ENCODE measurements around the gene CTDSPL2.
"Not testable (repeated sequence)": the region's sequence is repeated elsewhere in the genome, so short reads cannot be mapped to it uniquely, and the experiment has no call there.

Gene CTDSPL2

GRCh38 chr15:44427756-44428724, 611 bp downstream of the CTDSPL2 start:
- TF ChIP-seq Cebpa-rat (IDR thresholded peaks at IDR 0.05) = no peak

GRCh38 chr15:44435893-44436667, 8.7 kb downstream of the CTDSPL2 start:
- peaks cover 19 to 92% (median 76%) of the 10 kb centered on the region in 11 experiments; a peak in 21 of 22 replicates for H3K36me3 ChIP-seq
- no peak overlapping the region for H3K9ac ChIP-seq
- peaks cover 0 to 34% (median 0%) of the 10 kb centered on the region in 10 experiments; a peak in 6 of 20 replicates for H3K4me1 ChIP-seq
- peaks cover 0 to 31% (median 5%) of the 10 kb centered on the region in 11 experiments; a peak in 11 of 22 replicates for H3K9me3 ChIP-seq (replicated peaks in 1 of 11)
- H3K27ac ChIP-seq = no peak overlapping the region
- TF ChIP-seq Cebpa-rat (IDR thresholded peaks at IDR 0.05) = no peak
- H3K27me3 ChIP-seq = no peaks in the 10 kb centered on the region
- H3K4me2 ChIP-seq = peak overlapping the region in 2 of 11 experiments; percentile 7 to 44; a peak in 1 of 22 replicates
- peaks cover 50 to 100% (median 98%) of the 10 kb centered on the region in 11 experiments; a peak in 20 of 22 replicates for H4K20me1 ChIP-seq
- H3K4me3 ChIP-seq = no peak overlapping the region

More at GRCh38 chr15:44427756-44428724, 611 bp downstream of the CTDSPL2 start:
- peaks cover 34 to 56% (median 49%) of the 10 kb centered on the region in 11 experiments; a peak in 20 of 22 replicates for H4K20me1 ChIP-seq
- peak overlapping the region; percentile 91 to 98 (median 94) for H3K27ac ChIP-seq
- H3K9me3 ChIP-seq (replicated peaks in 1 of 11) = 0 out of 22 replicates have a peak, but pooled peaks cover 0 to 5% (median 0%) of the 10 kb centered on the region in 11 experiments
- peak overlapping the region; percentile 90 to 97 (median 95) for H3K9ac ChIP-seq
- H3K27me3 ChIP-seq = no peaks in the 10 kb centered on the region
- H3K36me3 ChIP-seq = peaks cover 3 to 34% (median 23%) of the 10 kb centered on the region in 11 experiments; a peak in 21 of 22 replicates
- peaks cover 20 to 37% (median 32%) of the 10 kb centered on the region in 10 experiments for H3K4me1 ChIP-seq
- peak overlapping the region; percentile 77 to 98 (median 86) for H3K4me2 ChIP-seq
- H3K4me3 ChIP-seq = peak overlapping the region; percentile 79 to 97 (median 90)

GRCh38 chr15:44438402-44438801, 11.0 kb downstream of the CTDSPL2 start:
- no peak for TF ChIP-seq Cebpa-rat (IDR thresholded peaks at IDR 0.05)
- no peak overlapping the region for H3K4me2 ChIP-seq
- peaks cover 41 to 100% (median 97%) of the 10 kb centered on the region in 11 experiments; a peak in 20 of 22 replicates for H4K20me1 ChIP-seq
- no peak overlapping the region for H3K4me3 ChIP-seq
- H3K27me3 ChIP-seq = no peaks in the 10 kb centered on the region
- peaks cover 0 to 50% (median 28%) of the 10 kb centered on the region in 11 experiments; a peak in 17 of 22 replicates for H3K9me3 ChIP-seq (replicated peaks in 1 of 11)
- H3K36me3 ChIP-seq = peaks cover 12 to 95% (median 74%) of the 10 kb centered on the region in 11 experiments; a peak in 21 of 22 replicates
- no peak overlapping the region for H3K27ac ChIP-seq
- peaks cover 0 to 44% (median 0%) of the 10 kb centered on the region in 10 experiments; a peak in 7 of 20 replicates for H3K4me1 ChIP-seq
- H3K9ac ChIP-seq = no peak overlapping the region

- peaks cover 31 to 100% (median 97%) of the 10 kb centered on the region in 11 experiments; a peak in 20 of 22 replicates for H4K20me1 ChIP-seq
- no peaks in the 10 kb centered on the region for H3K27me3 ChIP-seq
- no peak overlapping the region for H3K4me3 ChIP-seq
- peak overlapping the region in 4 of 11 experiments; percentile 2 to 35 (median 18); a peak in 3 of 22 replicates for H3K4me2 ChIP-seq
- H3K9me3 ChIP-seq (replicated peaks in 1 of 11) = peaks cover 0 to 61% (median 38%) of the 10 kb centered on the region in 11 experiments; a peak in 17 of 22 replicates
- H3K9ac ChIP-seq = no peak overlapping the region
- no peak for TF ChIP-seq Cebpa-rat (IDR thresholded peaks at IDR 0.05)
- H3K27ac ChIP-seq = no peak overlapping the region
- H3K36me3 ChIP-seq = peaks cover 5 to 90% (median 72%) of the 10 kb centered on the region in 11 experiments; a peak in 20 of 22 replicates
- peaks cover 0 to 38% (median 0%) of the 10 kb centered on the region in 10 experiments; a peak in 7 of 20 replicates for H3K4me1 ChIP-seq
These were observed 13.7 kb downstream of the CTDSPL2 start for GRCh38 chr15:44441095-44441501.

- Histone ChIP-seq H3K9me3 (replicated peaks in 1 of 11) (peaks cover 0 to 59% (median 40%) of the 10 kb centered on the region in 11 experiments; a peak in 17 of 22 replicates), H3K4me1 (peaks cover 0 to 31% (median 0%) of the 10 kb centered on the region in 10 experiments; a peak in 6 of 20 replicates), H4K20me1 (peaks cover 37 to 100% (median 91%) of the 10 kb centered on the region in 11 experiments; a peak in 21 of 22 replicates), H3K4me3 (no peak overlapping the region), H3K36me3 (peaks cover 15 to 99% (median 85%) of the 10 kb centered on the region in 11 experiments), H3K9ac (no peak overlapping the region), H3K27ac (no peak overlapping the region), H3K4me2 (no peak overlapping the region), H3K27me3 (no peaks in the 10 kb centered on the region)
- TF ChIP-seq Cebpa-rat (IDR thresholded peaks at IDR 0.05) = no peak
These were observed 16.1 kb downstream of the CTDSPL2 start for GRCh38 chr15:44443515-44443914.

- no peak for TF ChIP-seq Cebpa-rat (IDR thresholded peaks at IDR 0.05)
- Histone ChIP-seq H3K4me2 (no peak overlapping the region), H3K4me1 (peaks cover 0 to 19% (median 0%) of the 10 kb centered on the region in 10 experiments; a peak in 5 of 20 replicates), H3K4me3 (no peak overlapping the region), H3K9ac (no peak overlapping the region), H4K20me1 (peaks cover 32 to 96% (median 86%) of the 10 kb centered on the region in 11 experiments; a peak in 21 of 22 replicates), H3K36me3 (peaks cover 18 to 86% (median 65%) of the 10 kb centered on the region in 11 experiments), H3K9me3 (replicated peaks in 1 of 11) (peaks cover 0 to 25% (median 19%) of the 10 kb centered on the region in 11 experiments; a peak in 17 of 22 replicates), H3K27me3 (no peaks in the 10 kb centered on the region), H3K27ac (no peak overlapping the region)
These were observed 20.4 kb downstream of the CTDSPL2 start for GRCh38 chr15:44447772-44448376.

GRCh38 chr15:44450172-44450571, 22.7 kb downstream of the CTDSPL2 start:
- H3K9me3 ChIP-seq (replicated peaks in 1 of 11) = peaks cover 0 to 18% (median 12%) of the 10 kb centered on the region in 11 experiments; a peak in 13 of 22 replicates
- no peak for TF ChIP-seq Cebpa-rat (IDR thresholded peaks at IDR 0.05)
- no peaks in the 10 kb centered on the region for H3K27me3 ChIP-seq
- H3K4me1 ChIP-seq = peaks cover 0 to 22% (median 0%) of the 10 kb centered on the region in 10 experiments; a peak in 5 of 20 replicates
- no peak overlapping the region for H3K4me2 ChIP-seq
- no peak overlapping the region for H3K9ac ChIP-seq
- H3K36me3 ChIP-seq = peaks cover 14 to 66% (median 45%) of the 10 kb centered on the region in 11 experiments
- no peak overlapping the region for H3K27ac ChIP-seq
- H4K20me1 ChIP-seq = peaks cover 24 to 73% (median 64%) of the 10 kb centered on the region in 11 experiments; a peak in 21 of 22 replicates
- no peak overlapping the region for H3K4me3 ChIP-seq

GRCh38 chr15:44453578-44454283, 26.3 kb downstream of the CTDSPL2 start:
- not testable (repeated sequence) for H3K4me2 ChIP-seq, H3K27ac ChIP-seq, H3K4me3 ChIP-seq, H3K9ac ChIP-seq, H3K27me3 ChIP-seq
- peaks cover under 1 to 48% (median 21%) of the 10 kb centered on the region in 11 experiments; a peak in 20 of 22 replicates for H3K36me3 ChIP-seq
- peaks cover 0 to 14% (median 0%) of the 10 kb centered on the region in 10 experiments; a peak in 5 of 20 replicates for H3K4me1 ChIP-seq
- H4K20me1 ChIP-seq = peaks cover 22 to 66% (median 59%) of the 10 kb centered on the region in 11 experiments; a peak in 21 of 22 replicates
- H3K9me3 ChIP-seq (replicated peaks in 1 of 11) = peaks cover 0 to 15% (median 11%) of the 10 kb centered on the region in 11 experiments; a peak in 11 of 22 replicates

Measured in BLaER1 treated with 17β-estradiol and CSF1 and Interleukin-3, amounts not matched to agents 10 nM and 100 nM (cell line).